ENCODE data around the gene TNC. TPM values are rescaled to one million over a fixed set of nuclear protein-coding genes. Genes with fewer than 3 reads are reported as not detected.
A peak's percentile ranks its signal among the peaks of the same experiment; 100 is the strongest.
"Not testable (repeated sequence)": the region's sequence is repeated elsewhere in the genome, so short reads cannot be mapped to it uniquely, and the experiment has no call there.

The TNC gene
- total and polyA plus RNA-seq, 8 donors: 66.3 to 329 (median 109) TPM

DNA sequence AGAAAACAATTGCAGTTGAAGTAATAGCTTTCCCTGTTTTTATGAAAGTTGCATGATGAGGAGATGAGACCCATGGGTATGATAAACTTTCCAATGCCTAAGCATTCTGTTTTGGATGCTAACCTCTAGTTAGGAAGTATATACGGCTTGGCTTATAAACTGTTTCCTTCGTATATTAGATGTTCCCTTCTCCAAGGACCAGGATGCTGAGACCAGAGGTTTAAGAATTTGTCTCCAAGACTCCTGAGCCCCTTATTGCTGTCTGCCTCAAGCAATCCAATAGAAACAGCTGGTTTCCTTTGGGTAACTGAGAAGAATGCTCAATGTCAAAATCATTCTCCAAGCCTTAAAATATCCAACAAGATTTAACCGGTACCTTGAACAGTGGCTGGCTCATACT is 12.2 kb upstream of the TNC start:
- Histone ChIP-seq H3K4me1 (no peaks in the 10 kb centered on the region), H3K27me3 (no peaks in the 10 kb centered on the region), H3K9me3 (peaks cover 0 to 5% of the 10 kb centered on the region in 2 donors), H3K36me3 (no peaks in the 10 kb centered on the region), H3K27ac (no peak overlapping the region), H3K4me3 (no peak overlapping the region)
- intact Hi-C loops (cut with DNase I): no loop called here
- DNase-seq: no peak
- ATAC-seq: no peak
- TF ChIP-seq, protein P1, sequence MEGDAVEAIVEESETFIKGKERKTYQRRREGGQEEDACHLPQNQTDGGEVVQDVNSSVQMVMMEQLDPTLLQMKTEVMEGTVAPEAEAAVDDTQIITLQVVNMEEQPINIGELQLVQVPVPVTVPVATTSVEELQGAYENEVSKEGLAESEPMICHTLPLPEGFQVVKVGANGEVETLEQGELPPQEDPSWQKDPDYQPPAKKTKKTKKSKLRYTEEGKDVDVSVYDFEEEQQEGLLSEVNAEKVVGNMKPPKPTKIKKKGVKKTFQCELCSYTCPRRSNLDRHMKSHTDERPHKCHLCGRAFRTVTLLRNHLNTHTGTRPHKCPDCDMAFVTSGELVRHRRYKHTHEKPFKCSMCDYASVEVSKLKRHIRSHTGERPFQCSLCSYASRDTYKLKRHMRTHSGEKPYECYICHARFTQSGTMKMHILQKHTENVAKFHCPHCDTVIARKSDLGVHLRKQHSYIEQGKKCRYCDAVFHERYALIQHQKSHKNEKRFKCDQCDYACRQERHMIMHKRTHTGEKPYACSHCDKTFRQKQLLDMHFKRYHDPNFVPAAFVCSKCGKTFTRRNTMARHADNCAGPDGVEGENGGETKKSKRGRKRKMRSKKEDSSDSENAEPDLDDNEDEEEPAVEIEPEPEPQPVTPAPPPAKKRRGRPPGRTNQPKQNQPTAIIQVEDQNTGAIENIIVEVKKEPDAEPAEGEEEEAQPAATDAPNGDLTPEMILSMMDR (IDR thresholded peaks at IDR 0.05): no peak

DNA sequence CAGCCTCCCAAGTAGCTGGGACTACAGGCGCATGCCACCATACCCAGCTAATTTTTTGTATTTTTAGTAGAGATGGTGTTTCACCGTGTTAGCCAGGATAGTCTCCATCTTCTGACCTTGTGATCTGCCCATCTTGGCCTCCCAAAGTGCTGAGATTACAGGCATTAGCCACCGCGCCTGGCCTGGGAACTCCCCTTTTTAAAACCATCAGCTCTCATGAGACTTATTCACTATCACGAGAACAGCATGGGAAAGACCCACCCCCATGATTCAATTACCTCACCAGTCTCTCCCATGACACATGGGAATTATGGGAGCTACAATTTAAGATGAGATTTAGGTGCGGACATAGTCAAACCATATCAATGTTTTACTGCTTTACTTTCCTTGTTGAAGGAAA is 10.8 kb upstream of the TNC start:
- H3K27ac ChIP-seq; H3K36me3 ChIP-seq; H3K27me3 ChIP-seq; intact Hi-C loops (cut with DNase I); DNase-seq; ATAC-seq; H3K9me3 ChIP-seq; H3K4me3 ChIP-seq; H3K4me1 ChIP-seq: not testable (repeated sequence)

DNA sequence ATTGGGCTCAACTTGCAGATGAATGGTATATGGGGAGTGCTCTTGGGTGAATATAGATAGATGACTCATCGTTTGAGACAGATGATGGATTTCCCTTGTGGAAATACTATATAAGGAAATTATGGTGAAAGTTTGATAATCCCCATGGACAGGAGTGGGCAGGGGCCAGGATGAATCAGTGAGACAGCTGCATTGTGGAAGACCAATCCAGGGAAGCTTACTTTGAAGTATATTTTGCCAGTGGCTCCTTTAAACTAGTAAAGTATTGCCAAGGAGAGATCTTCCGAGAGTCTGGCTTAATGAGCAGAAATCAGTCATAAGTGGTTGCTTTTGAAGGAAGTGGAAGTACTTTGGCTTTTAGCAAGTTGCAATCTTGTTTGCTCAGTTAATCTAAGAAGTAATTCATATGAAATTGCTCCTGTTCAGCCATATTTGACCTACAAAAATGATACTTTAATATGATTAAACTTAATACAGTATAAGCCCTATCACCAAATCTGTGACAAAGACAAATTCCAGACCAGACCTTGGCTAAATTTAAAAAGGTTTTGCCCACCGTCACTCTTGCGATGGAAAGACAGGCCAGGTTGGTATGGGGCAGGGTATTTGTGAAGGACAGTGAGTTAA is 9.3 kb upstream of the TNC start:
- TF ChIP-seq, protein P1 (IDR thresholded peaks at IDR 0.05): no peak
- Histone ChIP-seq H3K36me3 (no peaks in the 10 kb centered on the region), H3K4me1 (no peaks in the 10 kb centered on the region), H3K4me3 (no peak overlapping the region), H3K9me3 (peaks cover 2 to 5% of the 10 kb centered on the region in 2 donors), H3K27me3 (no peaks in the 10 kb centered on the region), H3K27ac (no peak overlapping the region)
- ATAC-seq (peak; percentile 83), DNase-seq (no peak)
- intact Hi-C loops (cut with DNase I): no loop called here

DNA sequence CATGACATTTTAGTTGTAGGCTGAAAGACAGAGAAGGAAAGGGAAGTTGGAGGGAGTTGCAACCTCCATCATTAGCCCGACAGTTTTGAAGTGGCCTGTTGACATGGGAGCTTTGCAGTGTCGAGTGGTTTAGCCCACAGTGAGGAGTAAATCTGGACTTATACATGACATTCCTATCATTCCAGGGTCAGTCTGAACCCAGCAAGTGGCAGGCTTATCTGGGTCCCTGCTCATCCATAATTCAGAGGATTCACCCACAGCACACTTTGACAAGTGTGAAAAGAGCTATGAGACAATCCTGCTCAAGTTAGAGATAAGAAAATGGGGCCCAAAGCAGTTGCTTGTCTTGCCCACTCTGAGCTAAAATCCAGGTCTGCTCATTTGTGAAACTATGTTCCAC is 8.4 kb upstream of the TNC start:
- TF ChIP-seq, protein P1 (IDR thresholded peaks at IDR 0.05): no peak
- no peak overlapping the region for H3K27ac ChIP-seq

DNA sequence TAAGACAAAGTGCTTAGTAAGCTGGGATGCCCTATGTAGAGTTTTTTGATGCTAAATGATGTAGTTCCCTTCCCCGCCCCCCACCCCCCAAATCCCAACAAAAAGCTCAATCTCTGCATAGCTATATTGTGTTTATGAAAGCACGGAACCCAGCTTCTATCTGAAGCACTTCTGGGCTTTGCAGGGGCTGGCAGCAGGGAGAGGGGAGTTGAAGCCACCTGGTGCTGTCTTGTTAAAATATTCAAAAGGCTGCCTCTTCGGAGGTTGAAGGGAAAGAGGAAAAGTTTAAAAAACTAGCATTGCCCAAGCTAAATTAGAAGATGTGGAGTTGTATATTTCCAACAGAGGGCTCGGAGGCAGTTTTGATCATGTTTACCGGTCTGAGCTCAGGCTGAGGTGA is 5.0 kb upstream of the TNC start:
- H3K9me3 ChIP-seq: peaks cover 2 to 5% of the 10 kb centered on the region in 2 donors
- no peaks in the 10 kb centered on the region for H3K36me3 ChIP-seq
- H3K4me1 ChIP-seq: peaks cover 0 to 7% of the 10 kb centered on the region in 2 donors
- peaks cover 0 to 24% of the 10 kb centered on the region in 2 donors for H3K27me3 ChIP-seq
- TF ChIP-seq, protein P1 (IDR thresholded peaks at IDR 0.05): no peak
- no peak overlapping the region for H3K4me3 ChIP-seq
- no peak for ATAC-seq
- H3K27ac ChIP-seq: no peak overlapping the region
- DNase-seq: no peak
- intact Hi-C loops (cut with DNase I): no loop called here

More for the DNA sequence above, 8.4 kb upstream of the TNC start:
- H3K27me3 ChIP-seq: no peaks in the 10 kb centered on the region
- H3K9me3 ChIP-seq: peaks cover 2 to 5% of the 10 kb centered on the region in 2 donors
- ATAC-seq (no peak), DNase-seq (no peak)
- H3K4me1 ChIP-seq: no peaks in the 10 kb centered on the region
- no peaks in the 10 kb centered on the region for H3K36me3 ChIP-seq
- H3K4me3 ChIP-seq: no peak overlapping the region
- intact Hi-C loops (cut with DNase I): no loop called here

DNA sequence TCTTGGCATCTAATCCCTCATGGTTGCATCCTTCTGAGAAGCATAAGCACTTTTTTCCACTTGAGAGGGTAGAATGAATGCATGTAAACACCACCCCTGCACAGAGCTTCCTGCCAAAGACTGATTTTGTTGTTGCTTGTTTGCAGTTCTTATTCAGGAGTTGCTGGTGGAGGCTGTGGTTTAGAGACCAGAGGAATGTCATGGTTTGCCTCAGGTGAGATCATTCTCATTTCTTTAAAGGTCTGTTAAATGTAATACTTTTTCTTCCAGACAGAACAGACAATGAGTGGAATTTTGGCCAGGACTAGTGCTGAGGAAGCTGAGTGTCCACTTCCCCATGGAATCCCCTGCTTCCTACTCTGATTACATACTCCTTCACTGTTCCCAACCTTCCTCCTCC is 3.2 kb upstream of the TNC start:
- Histone ChIP-seq H3K4me1 (peaks cover 0 to 7% of the 10 kb centered on the region in 2 donors), H3K27me3 (peaks cover 0 to 41% of the 10 kb centered on the region in 2 donors), H3K4me3 (no peak overlapping the region), H3K36me3 (no peaks in the 10 kb centered on the region), H3K27ac (no peak overlapping the region), H3K9me3 (peaks cover 2 to 5% of the 10 kb centered on the region in 2 donors)
- intact Hi-C loops (cut with DNase I): no loop called here
- no peak for DNase-seq
- TF ChIP-seq, protein P1 (IDR thresholded peaks at IDR 0.05): no peak
- ATAC-seq: no peak

Data from left lung (tissue), 10 donors.